ENCODE measurements around the gene S100A13. TPM values are rescaled to one million over a fixed set of nuclear protein-coding genes. Genes with fewer than 3 reads are reported as not detected.

Gene S100A13
- total RNA-seq, 1 donor from 2014 or later = 87.4 TPM

DNA sequence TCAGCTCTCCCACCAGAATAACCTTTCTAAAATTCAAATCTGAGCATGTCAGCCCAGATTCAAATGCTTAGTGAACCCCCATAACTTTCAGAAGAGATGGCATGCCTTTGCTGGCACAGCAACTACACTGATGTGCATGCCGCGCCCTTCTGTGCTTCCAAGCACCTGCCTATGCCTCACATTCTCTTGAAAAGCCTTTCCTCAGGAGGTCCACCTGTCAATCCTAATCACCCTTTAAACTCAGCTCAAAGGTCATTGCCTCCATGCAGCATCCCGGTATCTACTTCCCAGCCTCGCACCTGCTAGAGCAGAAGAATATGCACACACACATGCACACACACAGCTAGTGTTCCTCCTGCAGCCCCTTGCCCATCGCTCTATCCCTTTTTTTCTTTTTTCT lies 56.4 kb downstream of the S100A13 start:
- H3F3A ChIP-seq (ENCODE audit: low read depth) = peaks cover under 1% of the 10 kb centered on the region
- no peaks in the 10 kb centered on the region for H3K36me3 ChIP-seq
- DNase-seq (ENCODE audit: low spot score) = no peak
- no peaks in the 10 kb centered on the region for H3K36me3 Mint-ChIP-seq
- H3K4me3 ChIP-seq = no peak overlapping the region
- no peak overlapping the region for H2AFZ ChIP-seq (replicated peaks)
- no peaks in the 10 kb centered on the region for H3K27me3 ChIP-seq
- H3K4me3 Mint-ChIP-seq = peak overlapping the region; percentile 39
- H3K9me3 Mint-ChIP-seq = peaks cover 7% of the 10 kb centered on the region
- no peak overlapping the region for H3K4me2 ChIP-seq
- no peaks in the 10 kb centered on the region for H4K20me1 ChIP-seq (ENCODE audit: low read depth)
- peaks cover 12% of the 10 kb centered on the region for H3K27me3 Mint-ChIP-seq (ENCODE audit: insufficient read depth, low read depth)
- H3K79me2 ChIP-seq (ENCODE audit: low read depth) = no peaks in the 10 kb centered on the region
- TF ChIP-seq EZH2 (IDR thresholded peaks at IDR 0.05) = no peak
- TF ChIP-seq, protein P1, sequence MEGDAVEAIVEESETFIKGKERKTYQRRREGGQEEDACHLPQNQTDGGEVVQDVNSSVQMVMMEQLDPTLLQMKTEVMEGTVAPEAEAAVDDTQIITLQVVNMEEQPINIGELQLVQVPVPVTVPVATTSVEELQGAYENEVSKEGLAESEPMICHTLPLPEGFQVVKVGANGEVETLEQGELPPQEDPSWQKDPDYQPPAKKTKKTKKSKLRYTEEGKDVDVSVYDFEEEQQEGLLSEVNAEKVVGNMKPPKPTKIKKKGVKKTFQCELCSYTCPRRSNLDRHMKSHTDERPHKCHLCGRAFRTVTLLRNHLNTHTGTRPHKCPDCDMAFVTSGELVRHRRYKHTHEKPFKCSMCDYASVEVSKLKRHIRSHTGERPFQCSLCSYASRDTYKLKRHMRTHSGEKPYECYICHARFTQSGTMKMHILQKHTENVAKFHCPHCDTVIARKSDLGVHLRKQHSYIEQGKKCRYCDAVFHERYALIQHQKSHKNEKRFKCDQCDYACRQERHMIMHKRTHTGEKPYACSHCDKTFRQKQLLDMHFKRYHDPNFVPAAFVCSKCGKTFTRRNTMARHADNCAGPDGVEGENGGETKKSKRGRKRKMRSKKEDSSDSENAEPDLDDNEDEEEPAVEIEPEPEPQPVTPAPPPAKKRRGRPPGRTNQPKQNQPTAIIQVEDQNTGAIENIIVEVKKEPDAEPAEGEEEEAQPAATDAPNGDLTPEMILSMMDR (IDR thresholded peaks at IDR 0.05) = no peak
- no peak for TF ChIP-seq EZH2phosphoT487 (IDR thresholded peaks at IDR 0.05)
- H3K27ac ChIP-seq = no peak overlapping the region
- H3K4me1 Mint-ChIP-seq = peaks cover 43% of the 10 kb centered on the region
- H3K27ac Mint-ChIP-seq = peak overlapping the region; percentile 65
- no peak overlapping the region for H3K9ac ChIP-seq
- peaks cover 17% of the 10 kb centered on the region for H3K4me1 ChIP-seq
- no peaks in the 10 kb centered on the region for H3K9me3 ChIP-seq (ENCODE audit: low read depth)

DNA sequence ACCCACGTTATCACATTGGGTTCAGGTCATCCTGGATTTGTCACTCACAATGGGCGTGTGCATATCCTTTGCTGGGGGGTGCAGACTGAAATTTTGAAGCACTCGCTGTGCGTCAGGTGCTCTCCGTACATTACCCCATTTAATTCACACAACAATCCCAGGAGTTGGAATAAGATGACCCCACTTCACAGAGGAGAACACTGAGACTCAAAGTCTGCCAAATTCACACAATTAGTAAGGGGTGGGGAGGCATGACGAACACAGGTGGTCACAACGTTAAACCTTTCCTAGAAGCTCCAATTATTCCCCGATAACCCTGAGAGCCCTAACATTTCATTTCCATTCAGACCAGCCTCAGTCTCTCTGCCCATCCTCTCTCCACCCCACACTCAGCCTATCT lies 57.8 kb downstream of the S100A13 start:
- Histone ChIP-seq H3K36me3 (no peaks in the 10 kb centered on the region), H3K4me1 (peaks cover 17% of the 10 kb centered on the region), H3K27ac (no peak overlapping the region), H3K9ac (no peak overlapping the region), H3K9me3 (ENCODE audit: low read depth) (no peaks in the 10 kb centered on the region), H4K20me1 (ENCODE audit: low read depth) (no peaks in the 10 kb centered on the region), H3K4me3 (no peak overlapping the region), H2AFZ (replicated peaks) (no peak overlapping the region), H3K79me2 (ENCODE audit: low read depth) (no peaks in the 10 kb centered on the region), H3K4me2 (no peak overlapping the region), H3F3A (ENCODE audit: low read depth) (no peaks in the 10 kb centered on the region), H3K27me3 (no peaks in the 10 kb centered on the region)
- Mint-ChIP-seq H3K4me3 (no peak overlapping the region), H3K9me3 (peaks cover 7% of the 10 kb centered on the region), H3K27me3 (ENCODE audit: insufficient read depth, low read depth) (peaks cover 15% of the 10 kb centered on the region), H3K4me1 (peaks cover 48% of the 10 kb centered on the region), H3K36me3 (no peaks in the 10 kb centered on the region), H3K27ac (peak overlapping the region; percentile 22)
- DNase-seq (ENCODE audit: low spot score) = no peak
- no peak for TF ChIP-seq EZH2 (IDR thresholded peaks at IDR 0.05)

Other genes with a start within 250 kb of the S100A13 start
- gene S100A8, start 236.4 kb downstream of the S100A13 start, total RNA-seq (ENCODE audit: low replicate concordance) = not detected in 2 replicates
- gene S100A7A, start 211.0 kb downstream of the S100A13 start, total RNA-seq (ENCODE audit: low replicate concordance) = not detected in 2 replicates
- gene S100A7, start 166.9 kb downstream of the S100A13 start, total RNA-seq (ENCODE audit: low replicate concordance) = not detected in 2 replicates
- 0.34 TPM in 1 of 2 replicates, not detected in the other for gene S100A6, start 91.5 kb downstream of the S100A13 start, total RNA-seq (ENCODE audit: low replicate concordance)
- gene S100A5, start 86.6 kb downstream of the S100A13 start, total RNA-seq (ENCODE audit: low replicate concordance) = not detected in 2 replicates
- gene S100A4, start 81.7 kb downstream of the S100A13 start, total RNA-seq (ENCODE audit: low replicate concordance) = 22.4 and 34.3 TPM in 2 replicates
- not detected in 2 replicates for gene S100A3, start 78.2 kb downstream of the S100A13 start, total RNA-seq (ENCODE audit: low replicate concordance)
- gene S100A2, start 61.7 kb downstream of the S100A13 start, total RNA-seq (ENCODE audit: low replicate concordance) = not detected in 2 replicates
- 12.4 and 13.1 TPM in 2 replicates for gene S100A16, start 14.4 kb downstream of the S100A13 start, total RNA-seq (ENCODE audit: low replicate concordance)
- not detected in 2 replicates for gene S100A14, start 11.2 kb downstream of the S100A13 start, total RNA-seq (ENCODE audit: low replicate concordance)
- gene S100A1, start 929 bp upstream of the S100A13 start, total RNA-seq (ENCODE audit: low replicate concordance) = 0.74 TPM in 1 of 2 replicates, not detected in the other
- gene CHTOP, start 6.6 kb upstream of the S100A13 start, total RNA-seq (ENCODE audit: low replicate concordance) = 96.1 and 104 TPM in 2 replicates
- 50.1 and 52.4 TPM in 2 replicates for gene SNAPIN, start 31.2 kb upstream of the S100A13 start, total RNA-seq (ENCODE audit: low replicate concordance)
- gene ILF2, start 43.5 kb upstream of the S100A13 start, total RNA-seq (ENCODE audit: low replicate concordance) = 474 and 475 TPM in 2 replicates
- 0.19 and 0.84 TPM in 2 replicates for gene NPR1, start 51.2 kb upstream of the S100A13 start, total RNA-seq (ENCODE audit: low replicate concordance)
- gene INTS3, start 100.5 kb upstream of the S100A13 start, total RNA-seq (ENCODE audit: low replicate concordance) = 45.1 and 58.8 TPM in 2 replicates
- gene SLC27A3, start 147.9 kb upstream of the S100A13 start, total RNA-seq (ENCODE audit: low replicate concordance) = 8.2 and 10.1 TPM in 2 replicates